CD14-positive monocyte (primary cell): ENCODE data around the gene CHORDC1. TPM values are rescaled to one million over a fixed set of nuclear protein-coding genes. Genes with fewer than 3 reads are reported as not detected.

Source experiments
- DNase-seq, 3 donors: peaks; one replicate each; pipeline ENCODE4 v3.0.0-alpha.2; 2011 to 2022
- H2AFZ ChIP-seq: 2 replicates; pipeline ENCODE4 v1.6.0; 2012; ENCODE audit warnings: mild to moderate bottlenecking, low read depth, low read length, inconsistent platforms; ENCODE audit not compliant: insufficient read depth, poor library complexity, severe bottlenecking
- H3K27ac ChIP-seq, 2 donors: 1 replicate in 1 of 2; 2 replicates in 1 of 2; pipeline ENCODE4 v1.5.1; 2012 to 2013; ENCODE audit warnings: low read length in 2 of 2, control low read depth in 1 of 2, inconsistent platforms in 1 of 2, low read depth in 1 of 2, mild to moderate bottlenecking in 1 of 2
- H3K27me3 ChIP-seq, 2 donors: one replicate each; pipeline versions ENCODE4 v1.6.0 to v1.6.1; 2011 to 2013; ENCODE audit warnings: low read length in 2 of 2; ENCODE audit not compliant: control insufficient read depth in 2 of 2, insufficient read depth in 2 of 2
- H3K36me3 ChIP-seq, 2 donors: replicated peaks in 1 of 2; 1 replicate in 1 of 2; 2 replicates in 1 of 2; pipeline versions ENCODE4 v1.5.1 to v1.6.1; 2012 to 2013; ENCODE audit warnings: low read length in 2 of 2, control low read depth in 1 of 2, inconsistent platforms in 1 of 2, mild to moderate bottlenecking in 1 of 2; ENCODE audit not compliant: insufficient read depth in 2 of 2, control insufficient read depth in 1 of 2
- H3K4me1 ChIP-seq, 2 donors: 1 replicate in 1 of 2; 2 replicates in 1 of 2; pipeline versions ENCODE4 v1.5.1 to v1.6.1; 2012 to 2013; ENCODE audit warnings: low read length in 2 of 2, control low read depth in 1 of 2, inconsistent platforms in 1 of 2, mild to moderate bottlenecking in 1 of 2, moderate library complexity in 1 of 2; ENCODE audit not compliant: insufficient read depth in 2 of 2, control insufficient read depth in 1 of 2
- H3K4me2 ChIP-seq: replicated peaks from 2 replicates; pipeline ENCODE3; 2012; ENCODE audit warnings: low read length, moderate library complexity, mild to moderate bottlenecking; ENCODE audit not compliant: poor library complexity, severe bottlenecking; ENCODE audit errors: extremely low read depth
- H3K4me3 ChIP-seq, 3 experiments: fragments of 200-600 bp in 1 of 3; sonication (generic) in 1 of 3; replicated peaks in 1 of 3; 1 replicate in 2 of 3; 2 replicates in 1 of 3; pipeline ENCODE4 v1.5.1; 2011 to 2013; ENCODE audit warnings: low read length in 3 of 3, mild to moderate bottlenecking in 3 of 3, control low read depth in 2 of 3, low read depth in 2 of 3, inconsistent platforms in 1 of 3, moderate library complexity in 1 of 3
- H3K79me2 ChIP-seq: 2 replicates; pipeline ENCODE4 v1.6.0; 2012; ENCODE audit warnings: mild to moderate bottlenecking, control low read depth, inconsistent platforms, low read length, moderate library complexity; ENCODE audit not compliant: insufficient read depth
- H3K9ac ChIP-seq: 2 replicates; pipeline ENCODE4 v1.6.0; 2017; ENCODE audit warnings: low read length, mild to moderate bottlenecking; ENCODE audit not compliant: insufficient read depth, poor library complexity, severe bottlenecking
- H3K9me3 ChIP-seq, 2 donors: replicated peaks in 1 of 2; 1 replicate in 1 of 2; 2 replicates in 1 of 2; pipeline versions ENCODE4 v1.5.1 to v1.6.1; 2012 to 2013; ENCODE audit warnings: low read length in 2 of 2, control low read depth in 1 of 2; ENCODE audit not compliant: control insufficient read depth in 1 of 2, insufficient read depth in 1 of 2
- H4K20me1 ChIP-seq: 2 replicates; pipeline ENCODE4 v1.6.0; 2012; ENCODE audit warnings: mild to moderate bottlenecking, low read length, control low read depth, moderate library complexity; ENCODE audit not compliant: insufficient read depth
- H3K27ac Mint-ChIP-seq, 7 donors: one replicate each; pipeline ENCODE4 v1.8.0; 2020; ENCODE audit warnings: mild to moderate bottlenecking in 7 of 7, mixed read lengths in 7 of 7, moderate library complexity in 6 of 7, inconsistent platforms in 2 of 7
- H3K27me3 Mint-ChIP-seq, 3 donors: one replicate each; pipeline ENCODE4 v1.8.0; 2021 to 2022; ENCODE audit warnings: low read depth in 3 of 3, mild to moderate bottlenecking in 3 of 3, mixed read lengths in 3 of 3, moderate library complexity in 3 of 3, inconsistent platforms in 1 of 3
- H3K36me3 Mint-ChIP-seq, 2 donors: one replicate each; pipeline ENCODE4 v1.8.0; 2020; ENCODE audit warnings: mixed read lengths in 2 of 2, inconsistent platforms in 1 of 2, mild to moderate bottlenecking in 1 of 2
- H3K4me1 Mint-ChIP-seq: one replicate; pipeline ENCODE4 v1.8.0; 2020; ENCODE audit warnings: mild to moderate bottlenecking, mixed read lengths
- H3K4me3 Mint-ChIP-seq, 2 donors: one replicate each; pipeline ENCODE4 v1.8.0; 2020; ENCODE audit warnings: mild to moderate bottlenecking in 2 of 2, mixed read lengths in 2 of 2, moderate library complexity in 1 of 2
- H3K9me3 Mint-ChIP-seq, 7 donors: one replicate each; pipeline ENCODE4 v1.8.0; 2020 to 2022; ENCODE audit warnings: mixed read lengths in 7 of 7, mild to moderate bottlenecking in 6 of 7, moderate library complexity in 6 of 7, inconsistent platforms in 2 of 7
- CTCF ChIP-seq: fragments of 200-600 bp; IDR thresholded peaks from one replicate; pipeline ENCODE4 v1.8.0; 2022; ENCODE audit warnings: antibody characterized with exemption, mild to moderate bottlenecking
- WGBS: methylation state at CpG from one replicate; pipeline ENCODE4 v1.1.5; 2013; ENCODE audit warnings: missing lambda C conversion rate; ENCODE audit not compliant: insufficient coverage; 5-methylcytosine and 5-hydroxymethylcytosine counted together
- intact Hi-C, 2 donors: fragments of 100-400 bp; cut with micrococcal nuclease; formaldehyde crosslinking; loops; one replicate each; pipeline versions ENCODE4 v1.15.0 to v1.15.1; 2023
- polyA plus RNA-seq, 3 donors: library from polyadenylated mRNA; depleted of rRNA in 1 of 3; unstranded in 2 of 3; stranded (reverse) in 1 of 3; fragments of 300-500 nt in 2 of 3; fragments of >200 nt in 1 of 3; fragmentation: Illumina TruSeq in 2 of 3; gene quantifications; 1 replicate in 2 of 3; 2 replicates in 1 of 3; pipeline ENCODE4 v1.2.3, GENCODE V29; 2012 to 2021

CHORDC1 gene
- polyA plus RNA-seq, 3 donors = 4.2 to 15.4 (median 8.4) TPM

- no CpG with 5 or more reads among the region's 3 CpGs for whole genome bisulfite sequencing
- peaks cover 5 to 7% of the 10 kb centered on the region in 2 donors for H3K4me1 ChIP-seq
- DNase-seq = no peak
- no peaks in the 10 kb centered on the region for H3K9me3 ChIP-seq
- H3K4me3 ChIP-seq = no peak overlapping the region
- no peak overlapping the region for H3K27ac ChIP-seq
- H3K79me2 ChIP-seq = peaks cover 9% of the 10 kb centered on the region
- peaks cover 14% of the 10 kb centered on the region for H3K4me1 Mint-ChIP-seq
- intact Hi-C loops = no loop called here
- no peak overlapping the region for H3K4me2 ChIP-seq
- no peaks in the 10 kb centered on the region for H4K20me1 ChIP-seq
- no peak for TF ChIP-seq CTCF
- H3K4me3 Mint-ChIP-seq = no peak overlapping the region
- H3K27ac Mint-ChIP-seq = no peak overlapping the region
- no peaks in the 10 kb centered on the region for H3K36me3 ChIP-seq
- no peak overlapping the region for H3K9ac ChIP-seq
- H3K27me3 Mint-ChIP-seq = peaks cover 0 to 1% (median 0%) of the 10 kb centered on the region in 3 donors
- H3K9me3 Mint-ChIP-seq = peaks cover 0 to 7% (median 0%) of the 10 kb centered on the region in 7 donors
- H3K36me3 Mint-ChIP-seq = no peaks in the 10 kb centered on the region
- H2AFZ ChIP-seq = no peak overlapping the region
- no peaks in the 10 kb centered on the region for H3K27me3 ChIP-seq
Measured at GRCh38 chr11:90228056-90228455, 5.2 kb upstream of the CHORDC1 start.

- WGBS = 0% methylated on average over 7 of the region's 12 CpGs
- peak overlapping the region; percentile 85 to 95 (median 91) for H3K27ac Mint-ChIP-seq
- intact Hi-C loops = no loop called here
- H3K4me1 Mint-ChIP-seq = peaks cover 42% of the 10 kb centered on the region
- Histone ChIP-seq H3K27ac (peak overlapping the region; percentile 67 to 87), H3K9ac (peak overlapping the region; percentile 81), H3K9me3 (no peaks in the 10 kb centered on the region), H3K4me3 (peak overlapping the region; percentile 69 to 80 (median 77)), H3K36me3 (no peaks in the 10 kb centered on the region), H2AFZ (peak overlapping the region; percentile 95), H4K20me1 (peaks cover 39% of the 10 kb centered on the region), H3K27me3 (no peaks in the 10 kb centered on the region), H3K4me1 (peaks cover 15 to 27% of the 10 kb centered on the region in 2 donors), H3K79me2 (peaks cover 57% of the 10 kb centered on the region), H3K4me2 (peak overlapping the region; percentile 83)
- DNase-seq = no peak
- peaks cover 4 to 9% of the 10 kb centered on the region in 2 donors for H3K36me3 Mint-ChIP-seq
- H3K27me3 Mint-ChIP-seq = no peaks in the 10 kb centered on the region
- TF ChIP-seq CTCF = no peak
- peak overlapping the region; percentile 98 to 99 for H3K4me3 Mint-ChIP-seq
- peaks cover 0 to 4% (median 0%) of the 10 kb centered on the region in 7 donors for H3K9me3 Mint-ChIP-seq
Measured at GRCh38 chr11:90223248-90223585, 368 bp upstream of the CHORDC1 start.
